Femur (tissue), 1 donor: ENCODE results near the gene KRTAP4-12.
"Not testable (repeated sequence)": the region's sequence is repeated elsewhere in the genome, so short reads cannot be mapped to it uniquely, and the experiment has no call there.

Source experiments
- DNase-seq: peaks from one replicate; pipeline ENCODE4 v3.0.0-alpha.2; 2017

KRTAP4-12 gene

DNA sequence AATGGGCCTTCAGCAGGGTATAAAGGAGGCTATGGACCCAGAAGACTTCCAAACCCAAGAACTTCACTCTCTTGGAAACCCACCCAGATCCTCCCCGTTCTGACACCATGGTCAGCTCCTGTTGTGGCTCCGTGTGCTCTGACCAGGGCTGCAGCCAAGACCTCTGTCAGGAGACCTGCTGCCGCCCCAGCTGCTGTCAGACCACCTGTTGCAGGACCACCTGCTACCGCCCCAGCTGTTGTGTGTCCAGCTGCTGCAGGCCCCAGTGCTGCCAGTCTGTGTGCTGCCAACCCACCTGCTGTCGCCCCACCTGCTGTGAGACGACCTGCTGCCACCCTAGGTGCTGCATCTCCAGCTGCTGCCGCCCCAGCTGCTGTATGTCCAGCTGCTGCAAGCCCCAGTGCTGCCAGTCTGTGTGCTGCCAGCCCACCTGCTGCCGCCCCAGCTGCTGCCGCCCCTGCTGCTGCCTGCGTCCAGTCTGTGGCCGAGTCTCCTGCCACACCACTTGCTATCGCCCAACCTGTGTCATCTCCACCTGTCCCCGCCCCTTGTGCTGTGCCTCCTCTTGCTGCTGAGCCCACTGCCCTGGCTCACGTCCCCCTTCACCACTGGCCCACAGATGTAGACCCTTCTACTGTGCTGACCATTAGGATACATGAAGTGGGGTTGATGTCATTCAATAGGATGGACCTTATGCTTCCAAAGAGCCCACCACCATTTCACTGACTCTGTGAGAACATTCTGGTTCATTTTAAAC, 39.7 kb downstream of the KRTAP4-12 start, which contains the start of gene KRTAP4-7:
TSS of gene KRTAP4-7 (plus strand) at position 51 of the 757 bp plus-strand sequence. CDS start at position 108, 57 bp downstream.
- not testable (repeated sequence) for DNase-seq

DNA sequence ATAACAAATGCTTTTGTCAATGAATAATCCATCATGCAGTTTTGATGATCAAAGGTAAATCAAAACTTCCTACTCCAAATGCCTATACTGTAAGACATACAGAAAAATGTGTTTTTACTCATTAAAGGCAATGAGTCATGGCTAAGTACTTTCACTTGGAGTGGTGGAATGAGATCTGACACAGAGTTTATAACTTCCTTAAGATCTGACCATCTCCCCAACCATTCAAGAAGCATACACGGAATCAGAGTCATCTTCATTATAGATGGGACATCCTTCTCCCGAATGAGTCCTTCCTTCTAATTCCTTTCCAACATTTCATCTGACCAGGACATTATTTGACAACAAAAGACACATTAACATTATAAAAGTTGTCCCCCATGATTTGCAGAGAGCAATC, 40.6 kb downstream of the KRTAP4-12 start:
- DNase-seq = not testable (repeated sequence)

DNA sequence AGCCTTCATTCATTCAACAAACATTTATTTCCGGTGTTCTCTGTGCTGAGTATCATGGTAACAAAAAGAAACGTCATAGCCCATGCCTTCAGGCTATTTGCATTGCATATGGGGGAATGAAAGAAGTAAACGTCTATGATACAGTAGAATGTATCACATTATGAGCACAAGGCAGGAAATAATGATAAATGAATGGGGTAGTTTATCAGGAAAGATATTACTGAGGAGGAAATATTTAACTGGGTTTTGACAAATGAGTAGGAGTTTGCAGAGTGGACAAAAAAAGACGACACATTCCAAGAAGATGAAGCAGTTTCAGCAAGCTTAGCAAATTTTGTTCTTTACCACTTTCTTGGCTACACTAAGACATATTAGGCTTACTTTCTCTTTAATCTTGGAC, 41.4 kb downstream of the KRTAP4-12 start:
- no peak for DNase-seq

- no peak for DNase-seq
Measured at GRCh38 chr17:41076788-41077187, 47.2 kb downstream of the KRTAP4-12 start.

DNA sequence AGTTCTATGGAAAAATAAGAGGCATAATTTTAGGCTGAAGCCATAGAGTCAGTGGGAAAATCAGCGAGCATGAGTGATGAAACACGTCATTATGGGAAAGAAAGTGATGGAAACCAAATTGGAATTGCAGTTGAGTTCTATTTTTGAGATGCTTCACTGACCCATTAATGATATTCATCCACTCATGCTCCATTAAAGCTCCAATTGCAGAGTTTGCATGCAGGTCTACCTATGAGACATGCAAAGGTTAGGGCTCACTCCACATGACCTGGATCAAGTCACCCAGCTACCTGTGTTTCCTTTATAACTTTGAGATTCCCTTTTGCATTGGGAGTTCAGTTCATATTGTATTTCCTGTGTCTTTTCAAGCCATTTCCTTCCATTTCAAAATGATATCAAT, 50.3 kb downstream of the KRTAP4-12 start:
- no peak for DNase-seq
